Left cardiac atrium (tissue), 4 donors: ENCODE results near the gene ANKS1B. TPM values are rescaled to one million over a fixed set of nuclear protein-coding genes. Genes with fewer than 3 reads are reported as not detected.

ENCODE experiments used
- ATAC-seq, 2 donors: fragments of 200-7000 bp; cut with Tn5 transposase; one replicate each; pipeline ENCODE4 v1.9.1; 2020; ENCODE audit warnings: mild to moderate bottlenecking in 2 of 2, moderate library complexity in 2 of 2
- DNase-seq: peaks from one replicate; pipeline ENCODE4 v3.0.0-alpha.2; 2020
- intact Hi-C, 2 donors: fragments of 100-400 bp; cut with DNase I; formaldehyde crosslinking; loops; one replicate each; pipeline versions ENCODE4 v1.14.1 to v1.15.1; 2022 to 2023
- total RNA-seq, 2 donors: library from RNA; stranded (reverse); fragmentation: NEBNext Ultra II Directional; extraction: Animal tissue kit (Norgen Biotek cat#: 25700); gene quantifications; one replicate each; pipeline ENCODE4 v1.2.1, GENCODE V29; 2021
- donor health status: DM: no; HTN: yes; CAD: no.
- donor health status: DM: no; HTN: yes; CAD: no; lungs with severe emphysema.
- donor health status: DM: yes; HTN: yes; CAD: no.
- donor health status: Dilated cardiomyopathy.

The ANKS1B gene
- total RNA-seq, 2 donors from 2014 or later, result 3.1 TPM

DNA sequence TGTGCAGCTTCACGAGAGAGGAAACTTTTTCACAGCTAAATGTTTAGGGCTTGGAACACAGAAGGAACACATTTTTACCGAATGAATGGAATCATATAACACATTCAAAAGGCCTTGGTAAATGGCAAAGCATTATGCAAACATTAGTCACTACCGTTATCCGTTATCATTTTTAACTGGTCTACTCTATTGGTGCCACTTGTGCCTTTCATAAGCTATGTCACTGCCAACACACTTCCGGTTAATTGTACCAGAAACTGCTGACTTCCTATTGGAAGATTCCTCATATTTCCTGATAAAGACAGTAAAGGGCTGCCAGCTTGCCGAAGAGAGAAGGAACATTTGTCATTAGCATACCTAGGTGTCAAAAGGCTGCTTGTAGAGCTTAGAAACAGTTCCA is 1170.5 kb downstream of the ANKS1B start:
- DNase-seq (no peak), ATAC-seq (peak; percentile 54 to 79)
- intact Hi-C loops, result no loop called here

DNA sequence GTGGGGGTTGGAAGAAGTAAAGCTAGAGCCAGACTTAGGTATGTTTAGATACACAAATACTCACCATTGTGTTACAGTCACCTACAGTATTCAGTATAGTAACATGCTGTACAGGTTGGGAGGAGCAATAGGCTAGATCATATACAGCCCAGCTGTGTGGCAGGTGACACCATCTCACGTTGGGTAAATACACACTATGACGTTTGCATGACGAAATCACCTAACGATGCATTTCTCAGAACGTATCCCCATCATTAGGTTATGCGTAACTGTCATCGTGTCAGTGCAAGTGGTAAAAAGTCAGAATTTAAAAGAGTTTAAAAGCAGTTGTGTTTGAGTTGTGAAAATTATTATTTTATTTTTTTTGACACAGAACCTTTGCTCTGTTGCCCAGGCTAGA is 1172.5 kb downstream of the ANKS1B start:
- intact Hi-C loops, result no loop called here
- ATAC-seq (no peak), DNase-seq (no peak)

DNA sequence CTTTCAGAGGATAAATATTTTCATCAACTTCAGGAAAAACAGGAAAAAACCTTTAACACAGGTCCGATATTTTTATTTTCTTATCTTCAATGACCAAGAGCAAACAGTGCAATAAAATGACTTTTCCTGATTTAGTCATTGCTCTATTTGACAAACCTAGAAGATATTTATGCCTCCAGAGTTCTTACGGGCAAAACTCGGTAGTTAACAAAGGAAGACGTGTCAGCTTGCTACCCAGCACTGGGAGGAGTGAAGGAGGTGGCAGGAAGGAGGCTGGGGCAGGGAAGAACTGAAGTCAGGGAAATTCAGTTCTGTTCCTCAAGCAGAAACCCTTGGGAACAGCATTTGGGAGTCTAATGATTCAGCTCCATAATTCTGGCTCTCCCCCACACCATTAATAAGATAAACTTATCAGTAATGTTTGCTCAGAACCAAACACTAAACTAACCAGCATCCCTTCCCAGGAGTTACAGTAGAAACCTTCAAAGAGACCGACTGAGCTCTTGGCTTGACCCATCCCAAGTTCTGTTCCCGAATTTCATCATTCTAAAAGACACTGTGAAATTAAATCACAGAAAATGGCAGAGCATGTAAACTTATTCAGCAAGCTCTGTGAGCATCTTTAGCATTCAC is 1176.4 kb downstream of the ANKS1B start:
- ATAC-seq (peak in 1 of 2 donors; percentile 49), DNase-seq (no peak)
- intact Hi-C loops, result no loop called here

DNA sequence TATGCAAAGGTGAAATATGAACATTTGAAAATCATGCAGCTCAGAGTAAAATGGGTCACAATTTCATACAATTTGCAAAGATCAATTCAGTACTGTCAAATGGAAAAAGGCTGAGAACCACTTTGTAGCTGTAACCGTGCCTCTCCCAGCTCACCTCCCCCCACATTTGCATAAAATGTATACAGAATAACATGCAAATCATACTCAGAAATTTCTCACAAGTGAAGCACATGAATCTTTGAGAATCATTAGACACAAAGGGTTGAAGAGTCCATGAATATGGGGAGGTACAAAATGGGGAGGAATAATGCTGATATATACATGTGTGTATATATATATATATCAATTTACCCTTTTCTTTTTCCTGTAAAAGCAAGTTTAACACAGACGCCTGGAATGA is 1177.5 kb downstream of the ANKS1B start:
- no peak for ATAC-seq
- DNase-seq, result no peak
- intact Hi-C loops, result no loop called here

DNA sequence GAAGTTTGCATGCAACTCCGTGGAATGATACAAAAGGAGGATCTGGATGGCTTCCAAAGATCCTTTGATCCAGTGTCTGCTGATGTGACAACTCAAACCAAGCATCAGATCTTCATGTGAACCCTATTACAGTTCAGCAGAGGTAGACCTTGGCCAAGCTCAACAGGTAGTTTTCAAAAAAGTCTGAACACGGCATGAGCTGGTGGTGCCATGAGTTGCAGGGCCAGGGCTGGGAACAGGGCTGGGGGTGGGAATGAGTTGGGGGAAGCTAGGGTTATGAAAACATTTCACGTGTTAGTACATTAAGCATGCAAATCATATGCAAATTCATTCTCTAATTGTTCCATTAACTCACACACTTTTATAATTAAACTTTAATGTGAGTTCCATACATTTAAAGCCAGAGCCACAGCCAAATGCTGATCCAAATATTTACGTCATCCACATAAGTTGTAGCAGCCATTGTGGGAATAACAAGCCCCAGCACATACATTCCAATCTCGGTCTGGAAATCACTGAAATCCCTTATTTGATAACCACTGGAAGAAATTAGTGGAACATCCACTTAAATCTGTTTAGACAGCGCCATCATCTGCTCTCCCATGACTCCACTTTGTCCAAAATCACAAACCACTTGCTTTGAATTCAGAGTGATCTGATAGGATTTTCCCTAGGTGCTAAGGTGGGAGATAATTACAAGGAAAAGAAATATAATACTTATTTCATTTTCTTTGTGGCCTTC is 1181.1 kb downstream of the ANKS1B start:
- no peak for DNase-seq
- intact Hi-C loops, result no loop called here
- ATAC-seq, result no peak

DNA sequence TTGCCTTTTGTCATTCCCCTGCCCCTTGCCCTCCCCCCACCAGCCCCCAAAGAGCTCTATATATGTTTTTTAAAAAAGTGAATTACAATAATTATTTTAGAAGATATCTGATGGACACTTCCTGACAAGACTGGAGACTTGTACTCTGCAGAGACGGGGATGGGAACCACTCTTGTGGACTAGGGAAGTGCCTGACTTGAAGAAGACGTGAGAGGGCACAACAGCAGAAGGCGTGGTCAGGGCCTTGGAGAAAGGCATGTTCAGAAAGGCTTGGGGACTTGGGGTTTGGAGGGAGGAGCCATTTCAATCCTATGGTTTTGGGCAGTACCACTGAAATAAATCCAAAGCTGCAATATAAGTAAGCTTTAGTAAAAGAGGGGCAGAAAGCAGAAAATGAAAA is 1184.9 kb downstream of the ANKS1B start:
- intact Hi-C loops, result no loop called here
- DNase-seq (no peak), ATAC-seq (no peak)

DNA sequence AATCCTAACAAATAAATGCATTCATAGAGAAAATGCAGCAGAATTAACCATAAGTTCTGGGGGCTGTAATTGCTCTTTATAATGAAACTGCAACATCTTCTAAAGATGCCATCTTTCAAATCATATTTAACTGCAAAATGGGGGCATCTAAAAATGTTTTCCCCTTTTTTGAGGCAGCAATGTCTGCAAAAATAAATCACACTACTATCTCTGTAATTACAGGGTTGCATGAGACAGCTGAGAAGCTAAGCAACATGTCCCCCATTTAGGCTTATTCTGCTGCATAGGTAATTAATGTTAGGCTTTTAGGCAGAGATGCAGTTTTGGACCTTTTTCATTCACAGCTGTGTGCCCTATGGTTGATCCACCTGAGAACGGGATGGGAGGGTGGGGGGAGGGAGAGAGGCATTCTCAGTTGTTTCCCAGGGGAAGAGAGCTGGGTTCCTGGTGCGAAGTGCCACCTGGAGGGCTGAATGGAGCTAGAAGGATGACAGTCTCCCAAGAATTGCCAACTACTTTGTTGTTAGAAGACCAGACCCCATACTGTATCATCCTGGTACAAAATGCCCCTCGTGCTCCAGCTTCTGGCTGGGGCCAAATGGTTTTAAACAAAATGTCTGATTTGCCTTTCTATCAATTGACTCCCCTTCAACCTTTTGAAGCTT is 1185.5 kb downstream of the ANKS1B start:
- intact Hi-C loops, result no loop called here
- DNase-seq (no peak), ATAC-seq (no peak)

DNA sequence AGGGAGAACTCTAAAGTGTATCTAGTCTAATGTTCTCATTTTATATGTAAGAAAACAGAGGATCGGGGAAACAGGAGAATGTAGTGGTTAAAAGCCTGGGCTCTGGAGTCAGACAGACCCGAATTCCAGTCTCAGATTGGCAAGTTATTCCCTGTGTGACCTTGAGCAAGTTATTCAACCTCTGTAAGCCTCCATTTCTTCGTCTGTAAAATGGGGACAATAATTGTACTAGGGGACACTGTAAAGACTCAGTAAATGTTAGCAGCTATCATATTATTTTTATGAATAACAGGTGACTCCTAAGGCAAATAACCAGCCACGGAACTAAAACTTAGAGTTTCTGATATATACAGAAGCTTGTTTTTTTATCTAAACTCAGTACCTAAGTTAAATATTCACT is 1187.5 kb downstream of the ANKS1B start:
- no peak for DNase-seq
- no peak for ATAC-seq
- intact Hi-C loops, result no loop called here

DNA sequence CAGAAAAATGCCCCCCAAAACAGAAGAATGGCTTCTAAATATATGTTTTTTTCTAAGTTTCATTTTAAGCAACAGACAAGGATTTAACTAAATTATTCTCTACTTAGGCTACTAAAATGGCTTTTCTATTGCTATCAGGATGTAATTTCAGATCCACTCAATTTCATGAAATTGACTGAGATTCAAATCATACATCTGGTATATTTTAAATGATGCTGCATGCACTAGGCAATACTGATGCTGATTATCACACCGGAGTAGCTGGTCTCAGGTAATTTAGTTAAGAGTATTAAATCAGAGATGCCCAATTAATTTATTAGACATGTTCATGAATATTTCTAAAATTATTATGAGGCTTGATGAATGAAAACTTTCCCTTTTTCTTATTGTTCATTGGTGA is 1188.0 kb downstream of the ANKS1B start:
- DNase-seq (no peak), ATAC-seq (no peak)
- intact Hi-C loops, result no loop called here

DNA sequence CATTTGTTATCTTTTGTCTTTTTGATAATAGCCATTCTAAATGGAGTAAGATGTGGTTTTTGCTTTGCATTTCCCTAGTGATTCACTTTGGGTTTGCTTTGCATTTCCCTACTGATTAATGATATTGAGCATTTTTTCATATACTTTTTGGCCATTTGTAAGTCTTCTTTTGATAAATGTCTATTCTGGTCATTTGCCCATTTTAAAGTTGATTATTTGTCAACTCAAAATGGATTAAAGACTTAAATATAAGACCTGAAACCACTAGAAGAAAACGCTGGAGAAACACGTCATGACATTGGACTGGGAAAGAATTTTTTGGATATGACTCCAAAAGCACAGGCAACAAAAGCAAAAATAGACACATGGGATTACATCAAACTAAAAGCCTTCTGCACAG is 1191.6 kb downstream of the ANKS1B start:
- DNase-seq (no peak), ATAC-seq (no peak)
- intact Hi-C loops, result no loop called here

DNA sequence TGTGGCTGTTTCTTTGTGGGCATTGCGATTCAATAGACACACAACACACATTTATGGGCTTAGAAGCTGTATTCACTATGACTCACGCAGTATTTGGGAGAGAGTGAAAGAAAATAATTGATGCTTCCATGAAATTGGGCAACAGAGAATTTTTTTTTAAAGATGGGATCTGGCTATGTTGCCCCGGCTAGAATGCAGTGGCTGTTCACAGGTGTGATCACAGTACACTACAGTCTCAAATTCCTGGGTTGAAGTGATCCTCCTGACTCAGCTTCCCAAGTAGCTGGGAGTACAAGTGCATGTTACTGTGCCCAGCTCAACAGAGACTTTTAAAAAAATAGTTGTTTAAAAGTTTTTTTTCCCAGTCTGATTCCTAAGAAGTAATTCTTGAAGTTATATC is 1193.3 kb downstream of the ANKS1B start:
- ATAC-seq (no peak), DNase-seq (no peak)
- intact Hi-C loops, result no loop called here

DNA sequence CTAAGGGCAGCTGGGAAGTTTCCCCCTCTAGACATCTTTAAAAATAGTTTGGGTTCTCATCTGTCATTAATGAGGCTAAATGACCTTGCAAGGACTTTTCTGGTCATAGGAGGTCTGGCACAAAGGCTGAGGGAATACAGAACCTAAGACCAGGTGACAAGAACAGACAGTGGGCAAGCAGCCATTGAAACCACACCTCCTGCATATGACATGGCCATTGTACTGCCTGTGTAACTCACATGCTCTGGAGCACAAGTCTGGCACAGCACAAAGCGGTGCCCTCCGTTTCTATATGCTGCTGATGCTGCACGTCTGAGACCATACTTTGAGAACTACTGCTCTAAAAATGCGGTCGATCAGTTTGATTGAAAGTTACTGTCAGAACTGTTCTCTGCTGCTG is 1196.3 kb downstream of the ANKS1B start:
- intact Hi-C loops, result no loop called here
- ATAC-seq, result no peak
- no peak for DNase-seq

DNA sequence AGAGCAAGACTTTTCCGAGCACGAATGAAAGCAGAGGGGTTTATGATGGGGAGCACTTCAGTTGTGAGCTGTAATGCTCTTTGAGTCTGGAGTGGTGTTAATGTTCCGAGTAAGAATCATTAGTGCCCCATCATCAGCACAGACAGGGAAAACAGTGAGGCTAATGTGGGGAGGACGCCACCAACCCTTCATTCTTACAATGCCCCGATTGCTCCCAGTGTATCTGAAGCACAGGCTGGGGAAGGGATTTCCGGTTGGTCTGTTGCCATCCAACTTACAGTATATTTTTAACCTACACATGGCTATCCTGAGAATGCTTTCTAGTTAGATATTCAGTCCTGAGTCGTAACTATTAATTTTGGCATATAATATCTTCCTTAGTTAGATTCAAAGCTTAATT is 1198.1 kb downstream of the ANKS1B start:
- no peak for ATAC-seq
- intact Hi-C loops, result no loop called here

DNA sequence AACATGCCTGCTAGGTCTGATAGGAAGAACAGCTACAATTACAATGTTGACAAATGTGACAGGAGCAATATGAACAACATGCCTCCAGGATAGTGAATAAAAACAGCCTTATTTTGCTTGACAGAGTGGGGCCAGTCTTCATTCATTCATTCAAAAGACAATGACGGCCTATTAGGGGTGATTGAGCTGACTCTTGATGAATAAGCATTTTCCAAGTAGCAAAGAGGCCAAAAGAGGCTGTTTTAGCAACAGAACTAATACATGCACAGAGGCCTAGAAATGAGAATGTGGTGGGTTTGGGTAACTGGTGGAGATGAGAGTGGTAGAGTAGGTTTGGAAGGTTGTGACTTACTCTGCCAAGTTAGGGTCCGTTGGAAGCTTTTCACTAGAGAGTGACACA is 1201.3 kb downstream of the ANKS1B start:
- no peak for ATAC-seq
- DNase-seq, result no peak
- intact Hi-C loops, result no loop called here

More for the DNA sequence above, 1198.1 kb downstream of the ANKS1B start:
- no peak for DNase-seq

DNA sequence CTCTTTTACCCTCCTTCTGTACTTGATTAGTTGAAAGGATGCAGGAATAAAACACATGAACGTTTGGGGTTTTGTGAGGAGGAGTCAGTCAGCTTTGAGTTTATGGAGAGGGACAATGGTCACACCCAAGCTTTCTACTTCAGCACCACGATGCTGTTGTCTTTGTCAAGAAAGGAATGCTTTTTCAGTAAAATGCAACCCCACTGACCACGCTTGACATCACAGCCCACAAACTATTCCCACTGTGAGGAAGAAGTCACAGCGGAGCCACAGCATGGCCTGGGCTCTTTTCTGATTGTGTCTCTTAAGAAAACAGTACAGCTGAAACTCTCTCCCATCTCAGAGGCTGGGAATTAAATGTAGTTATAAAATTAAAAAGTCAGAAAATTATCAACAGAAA is 1204.5 kb downstream of the ANKS1B start:
- intact Hi-C loops, result no loop called here
- DNase-seq (no peak), ATAC-seq (no peak)

DNA sequence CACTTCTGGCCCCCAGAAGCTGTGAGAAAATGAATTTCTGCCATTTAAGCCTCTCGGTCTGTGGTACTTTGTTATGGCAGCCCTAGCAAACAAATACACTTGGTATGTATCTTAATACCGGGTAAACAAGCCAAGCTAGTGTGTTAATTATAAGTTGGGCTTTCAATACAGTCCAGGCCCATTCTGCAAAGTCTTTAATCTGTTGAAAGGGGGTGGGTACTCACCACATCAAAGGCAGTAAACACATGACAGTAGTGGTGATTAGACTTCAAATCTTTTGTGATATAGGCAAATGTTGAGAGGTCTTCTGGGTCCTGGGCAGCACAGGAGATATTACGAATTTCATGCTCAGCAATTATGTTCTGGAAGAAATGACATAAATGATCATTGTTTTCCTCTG is 1211.9 kb downstream of the ANKS1B start:
- no peak for ATAC-seq
- intact Hi-C loops, result no loop called here
- no peak for DNase-seq

DNA sequence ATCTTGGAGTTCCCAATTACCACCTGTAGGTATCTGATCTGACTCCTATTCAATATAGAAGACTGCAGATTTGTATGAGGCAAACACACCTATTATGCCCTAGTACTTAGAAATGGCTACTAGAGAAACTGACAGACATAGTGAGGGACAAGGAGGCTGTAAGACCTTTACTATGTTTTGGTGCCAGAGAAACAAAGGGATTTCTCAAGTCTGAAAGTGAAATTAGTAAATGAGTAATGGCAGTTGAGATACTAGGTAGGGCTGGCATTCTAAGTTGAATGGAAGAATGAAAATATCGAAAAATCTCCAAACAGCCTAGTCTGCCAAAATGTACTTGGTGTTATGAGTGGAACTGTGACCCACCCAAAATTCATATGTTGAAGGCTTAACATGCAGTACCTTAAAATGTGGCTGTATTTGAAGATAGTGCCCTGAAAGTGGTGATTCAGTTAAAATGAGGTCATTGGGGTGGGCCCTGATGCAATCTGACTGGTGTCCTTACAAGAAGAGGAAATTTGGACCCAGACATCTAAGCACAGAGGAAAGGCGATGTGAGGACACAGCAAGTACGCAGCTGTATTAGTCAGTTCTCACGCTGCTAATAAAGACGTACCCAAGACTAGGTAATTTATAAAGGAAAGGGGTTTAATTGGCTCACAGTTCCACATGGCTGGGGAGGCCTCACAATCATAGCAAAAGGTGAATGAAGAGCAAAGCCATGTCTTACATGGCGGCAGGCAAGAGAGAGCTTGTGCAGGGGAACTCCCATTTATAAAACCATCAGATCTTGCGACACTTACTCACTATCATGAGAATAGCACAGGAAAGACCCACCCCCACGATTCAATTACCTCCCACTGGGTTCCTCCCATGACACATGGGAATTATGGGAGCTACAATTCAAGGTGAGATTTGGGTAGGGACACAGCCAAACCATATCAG is 1212.7 kb downstream of the ANKS1B start:
- no peak for DNase-seq
- ATAC-seq, result no peak
- intact Hi-C loops, result no loop called here

DNA sequence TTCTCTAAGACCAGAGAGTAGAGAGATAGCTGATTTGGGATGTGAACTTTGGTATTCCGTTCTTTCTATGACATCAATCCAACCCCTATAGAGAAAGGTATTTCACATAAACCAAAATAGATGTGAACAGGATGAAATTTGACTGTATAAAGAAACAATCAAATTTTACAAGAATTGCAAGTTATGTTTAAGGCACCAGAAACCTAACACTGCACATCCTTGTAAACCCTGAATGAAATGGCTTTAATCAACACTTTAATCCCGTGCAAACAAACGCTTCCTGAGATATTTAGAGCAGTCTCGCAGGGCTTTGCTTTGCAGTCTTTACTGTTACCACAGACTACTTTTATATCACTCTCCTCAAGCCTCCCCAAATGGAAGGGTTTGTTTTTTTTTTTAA is 1214.5 kb downstream of the ANKS1B start:
- intact Hi-C loops, result no loop called here
- DNase-seq, result no peak
- ATAC-seq, result no peak

DNA sequence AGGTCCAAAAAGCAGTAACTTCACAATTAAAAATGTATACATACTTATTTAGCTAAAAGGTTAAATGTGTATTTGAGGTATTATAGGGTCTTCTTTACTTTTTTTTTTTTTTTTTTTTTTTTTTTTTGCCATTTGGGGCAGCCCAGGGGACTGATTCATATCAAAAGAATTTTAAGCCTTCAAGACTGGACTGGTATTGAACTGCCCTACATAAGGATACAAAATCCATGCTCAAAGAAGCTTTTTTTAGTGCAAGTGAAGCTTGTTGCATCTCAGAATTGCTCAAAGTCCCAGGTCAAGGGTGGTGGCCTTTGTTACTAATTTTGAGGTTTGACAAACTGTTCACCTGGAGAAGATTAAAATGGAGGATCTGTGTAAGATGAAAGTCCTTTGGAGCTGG is 1215.7 kb downstream of the ANKS1B start:
- no peak for ATAC-seq
- no peak for DNase-seq
- intact Hi-C loops, result no loop called here

DNA sequence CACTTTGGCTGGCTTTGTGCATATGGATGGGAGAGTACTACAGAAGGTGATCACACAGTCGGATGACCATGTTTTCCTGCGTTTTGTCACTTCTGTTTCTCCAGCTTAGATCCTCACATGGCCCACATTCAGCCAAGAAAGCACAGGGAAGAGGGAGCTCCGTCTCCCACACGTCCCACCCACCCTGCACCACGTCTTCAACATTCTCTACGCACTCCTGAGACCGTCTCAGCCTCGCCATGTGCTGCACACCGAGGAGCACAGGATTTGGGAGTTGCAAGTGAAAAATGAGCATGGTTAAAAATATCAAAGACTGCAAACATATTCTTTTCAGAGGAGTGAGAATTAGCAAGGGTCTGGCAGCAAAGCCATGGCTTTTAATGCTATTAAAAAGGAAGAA is 1217.5 kb downstream of the ANKS1B start:
- intact Hi-C loops, result no loop called here

More for the DNA sequence above, 1217.5 kb downstream of the ANKS1B start:
- ATAC-seq, result no peak
- no peak for DNase-seq
